GM12892 (cell line): ENCODE results near the gene LGSN. TPM values are rescaled to one million over a fixed set of nuclear protein-coding genes. Genes with fewer than 3 reads are reported as not detected.
A peak's percentile ranks its signal among the peaks of the same experiment; 100 is the strongest.
"Not testable (repeated sequence)": the region's sequence is repeated elsewhere in the genome, so short reads cannot be mapped to it uniquely, and the experiment has no call there.

Source experiments
- DNase-seq: peaks from one replicate; pipeline ENCODE4 v3.0.0; 2011; ENCODE audit not compliant: insufficient read length
- FAIRE-seq: peaks from 2 replicates; lab custom pipeline; 2011; peaks lifted over from hg19 to GRCh38; lab: Jason Lieb, UNC
- POLR2A ChIP-seq: IDR thresholded peaks from 2 replicates; pipeline ENCODE4 v1.6.1; 2011; ENCODE audit warnings: low read depth, low read length, control low read depth
- POLR2AphosphoS5 ChIP-seq: IDR thresholded peaks from 2 replicates; pipeline ENCODE4 v1.6.1; 2011; ENCODE audit warnings: low read depth, low read length, control low read depth
- TAF1 ChIP-seq: IDR thresholded peaks from 2 replicates; pipeline ENCODE4 v1.6.1; 2011; ENCODE audit warnings: low read depth, mild to moderate bottlenecking, control low read depth, low read length, borderline replicate concordance
- polyA plus RNA-seq: library from polyadenylated mRNA; unstranded; fragments of >200 nt; gene quantifications from one replicate; pipeline ENCODE4 v1.2.1, GENCODE V29; 2012; ENCODE audit warnings: missing spikeins, inconsistent platforms; ENCODE audit not compliant: missing spikeins

Gene LGSN, protein sequence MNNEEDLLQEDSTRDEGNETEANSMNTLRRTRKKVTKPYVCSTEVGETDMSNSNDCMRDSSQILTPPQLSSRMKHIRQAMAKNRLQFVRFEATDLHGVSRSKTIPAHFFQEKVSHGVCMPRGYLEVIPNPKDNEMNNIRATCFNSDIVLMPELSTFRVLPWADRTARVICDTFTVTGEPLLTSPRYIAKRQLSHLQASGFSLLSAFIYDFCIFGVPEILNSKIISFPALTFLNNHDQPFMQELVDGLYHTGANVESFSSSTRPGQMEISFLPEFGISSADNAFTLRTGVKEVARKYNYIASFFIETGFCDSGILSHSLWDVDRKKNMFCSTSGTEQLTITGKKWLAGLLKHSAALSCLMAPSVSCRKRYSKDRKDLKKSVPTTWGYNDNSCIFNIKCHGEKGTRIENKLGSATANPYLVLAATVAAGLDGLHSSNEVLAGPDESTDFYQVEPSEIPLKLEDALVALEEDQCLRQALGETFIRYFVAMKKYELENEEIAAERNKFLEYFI
- polyA plus RNA-seq, result not detected

DNA sequence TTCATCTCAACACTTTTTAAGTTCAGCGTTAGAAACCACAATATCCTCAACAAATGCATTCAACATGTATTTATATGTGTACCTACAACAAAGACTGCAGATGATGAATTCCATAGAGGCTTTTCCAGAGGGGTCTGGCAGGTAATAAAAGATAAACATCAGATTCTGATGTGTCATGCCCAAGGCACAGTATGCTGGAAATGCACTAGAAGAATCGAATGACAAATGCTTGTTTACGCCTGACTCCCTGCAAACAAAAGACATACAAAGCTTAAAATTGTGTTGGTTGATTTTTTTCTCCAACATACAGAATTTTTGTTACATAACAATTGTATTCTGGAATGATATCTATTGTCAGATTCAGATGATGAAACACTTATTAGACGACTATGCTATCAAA, at the start of gene LGSN:
TSS of gene LGSN (minus strand) at position 45 of the 400 bp plus-strand sequence. CDS start at position 5, 40 bp downstream.
- TF ChIP-seq POLR2AphosphoS5 (no peak), POLR2A (no peak)
- no peak for FAIRE-seq
- no peak for DNase-seq

DNA sequence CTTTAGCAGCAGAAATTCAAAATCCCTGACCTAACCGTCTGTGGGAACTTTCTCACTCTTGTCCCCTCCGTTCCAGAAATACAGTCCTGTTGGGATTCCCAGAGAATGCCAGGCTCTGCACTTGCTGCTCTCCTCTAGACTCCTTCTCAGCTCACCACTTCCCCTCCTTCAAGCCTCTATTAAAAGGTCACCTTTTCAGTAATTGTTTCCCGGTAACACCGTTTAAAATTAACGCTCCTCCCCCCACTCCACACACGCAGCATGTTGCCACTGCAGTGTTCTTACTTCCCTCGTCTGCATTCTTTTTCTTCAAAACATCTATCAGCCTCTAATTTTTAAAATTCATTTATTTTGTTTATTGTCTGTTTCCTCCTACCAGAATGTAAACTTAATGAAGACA, 48.6 kb upstream of the LGSN start:
- no peak for FAIRE-seq
- no peak for DNase-seq
- TF ChIP-seq POLR2A (no peak), POLR2AphosphoS5 (no peak), TAF1 (no peak)

DNA sequence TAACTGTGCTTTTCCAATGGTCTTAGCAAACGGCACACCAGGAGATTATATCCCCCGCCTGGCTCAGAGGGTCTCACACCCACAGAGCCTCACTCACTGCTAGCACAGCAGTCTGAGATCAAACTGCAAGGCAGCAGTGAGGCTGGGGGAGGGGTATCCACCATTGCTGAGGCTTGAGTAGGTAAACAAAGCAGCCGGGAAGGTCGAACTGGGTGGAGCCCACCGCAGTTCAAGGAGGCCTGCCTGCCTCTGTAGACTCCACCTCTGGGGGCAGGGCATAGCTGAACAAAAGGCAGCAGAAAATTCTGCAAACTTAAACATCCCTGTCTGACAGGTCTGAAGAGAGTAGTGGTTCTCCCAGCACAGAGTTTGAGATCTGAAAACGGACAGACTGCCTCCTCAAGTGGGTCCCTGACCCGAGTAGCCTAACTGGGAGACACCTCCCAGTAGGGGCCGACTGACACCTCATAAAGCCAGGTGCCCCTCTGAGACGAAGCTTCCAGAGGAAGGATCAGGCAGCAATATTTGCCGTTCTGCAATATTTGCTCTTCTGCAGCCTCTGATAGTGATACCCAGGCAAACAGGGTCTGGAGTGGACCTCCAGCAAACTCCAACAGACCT, 42.8 kb upstream of the LGSN start:
- not testable (repeated sequence) for FAIRE-seq, DNase-seq

DNA sequence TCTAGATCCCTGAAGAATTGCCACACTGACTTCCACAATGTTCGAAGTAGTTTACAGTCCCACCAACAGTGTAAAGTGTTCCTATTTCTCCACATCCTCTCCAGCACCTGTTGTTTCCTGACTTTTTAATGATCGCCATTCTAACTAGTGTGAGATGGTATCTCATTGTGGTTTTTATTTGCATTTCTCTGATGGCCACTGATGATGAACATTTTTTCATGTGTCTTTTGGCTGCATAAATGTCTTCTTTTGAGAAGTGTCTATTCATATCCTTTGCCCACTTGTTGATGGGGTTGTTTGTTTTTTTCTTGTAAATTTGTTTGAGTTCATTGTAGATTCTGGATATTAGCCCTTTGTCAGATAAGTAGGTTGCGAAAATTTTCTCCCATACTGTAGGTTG, 37.6 kb upstream of the LGSN start:
- not testable (repeated sequence) for DNase-seq

DNA sequence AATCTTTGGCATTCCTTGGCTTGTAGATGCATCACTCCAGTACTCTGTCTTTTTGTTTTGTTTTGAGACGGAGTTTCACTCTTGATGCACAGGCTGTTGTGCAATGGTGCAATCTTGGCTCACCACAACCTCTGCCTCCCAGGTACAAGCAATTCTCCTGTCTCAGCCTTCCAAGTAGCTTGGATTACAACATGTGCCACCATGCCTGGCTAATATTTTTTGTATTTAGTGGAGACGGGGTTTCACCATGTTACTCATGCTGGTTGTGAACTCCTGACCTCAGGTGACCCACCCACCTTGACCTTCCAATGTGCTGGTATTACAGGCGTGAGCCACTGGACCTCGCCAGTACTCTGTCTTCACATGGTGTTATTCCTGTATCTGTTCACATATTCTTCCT, 35.8 kb upstream of the LGSN start:
- TF ChIP-seq POLR2A (no peak), TAF1 (no peak), POLR2AphosphoS5 (no peak)
- DNase-seq (no peak), FAIRE-seq (no peak)

More for the DNA sequence above, 37.6 kb upstream of the LGSN start:
- FAIRE-seq, result not testable (repeated sequence)

DNA sequence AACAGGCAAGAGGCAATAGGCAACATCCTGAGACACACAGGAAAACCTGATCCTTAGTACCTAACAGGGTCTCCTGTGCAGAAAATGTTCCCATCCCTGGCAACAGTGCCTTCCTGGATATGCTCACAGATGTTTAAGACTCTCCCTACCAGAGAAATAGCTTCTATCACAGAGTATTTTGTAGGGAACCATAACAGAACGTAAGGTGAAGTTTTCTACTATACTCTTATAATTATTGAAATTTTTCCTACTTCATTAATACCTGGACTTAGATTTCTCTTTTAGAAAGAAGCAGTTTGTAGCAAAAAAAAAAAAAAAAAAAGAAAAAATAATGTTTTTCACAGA, 33.5 kb upstream of the LGSN start:
- FAIRE-seq (no peak), DNase-seq (no peak)
- no peak for TF ChIP-seq POLR2AphosphoS5
- TF ChIP-seq POLR2A, result no peak
- TF ChIP-seq TAF1, result no peak

DNA sequence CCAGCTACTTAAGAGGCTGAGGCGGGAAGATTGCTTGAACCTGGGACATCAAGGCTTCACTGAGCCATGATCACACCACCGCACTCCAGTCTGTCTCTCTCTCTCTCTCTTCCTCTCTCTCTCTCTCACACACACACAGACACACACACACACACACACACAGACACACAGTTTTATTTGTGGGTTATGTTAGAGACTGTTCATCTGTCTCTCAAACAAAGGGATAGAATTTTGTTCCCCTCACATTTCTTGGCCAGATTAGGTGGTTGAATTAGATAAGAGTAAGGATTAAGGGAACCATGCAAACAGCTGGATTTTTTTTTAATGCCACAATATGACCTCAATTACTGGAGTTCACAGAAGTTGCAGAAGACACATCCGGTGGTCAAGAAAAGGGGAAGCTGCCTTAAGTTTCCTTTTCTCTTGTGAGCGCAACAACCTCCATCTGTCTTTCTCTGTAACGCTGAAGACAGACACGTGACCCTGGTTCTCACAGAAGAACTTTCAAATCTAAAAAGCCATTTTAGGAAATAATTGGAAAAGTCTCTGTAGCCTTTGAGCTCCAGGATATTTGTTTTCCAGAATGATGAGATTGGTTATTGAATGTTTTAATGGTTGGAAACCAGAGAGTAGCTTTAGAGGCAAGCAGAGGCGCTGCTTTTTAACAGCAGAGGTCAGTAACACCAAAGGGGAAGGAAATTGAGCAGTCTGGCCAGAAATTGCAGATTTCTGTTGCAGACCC, 32.9 kb upstream of the LGSN start:
- FAIRE-seq (peak; percentile 98), DNase-seq (peak; percentile 22)
- TF ChIP-seq POLR2A (no peak), TAF1 (no peak), POLR2AphosphoS5 (no peak)

DNA sequence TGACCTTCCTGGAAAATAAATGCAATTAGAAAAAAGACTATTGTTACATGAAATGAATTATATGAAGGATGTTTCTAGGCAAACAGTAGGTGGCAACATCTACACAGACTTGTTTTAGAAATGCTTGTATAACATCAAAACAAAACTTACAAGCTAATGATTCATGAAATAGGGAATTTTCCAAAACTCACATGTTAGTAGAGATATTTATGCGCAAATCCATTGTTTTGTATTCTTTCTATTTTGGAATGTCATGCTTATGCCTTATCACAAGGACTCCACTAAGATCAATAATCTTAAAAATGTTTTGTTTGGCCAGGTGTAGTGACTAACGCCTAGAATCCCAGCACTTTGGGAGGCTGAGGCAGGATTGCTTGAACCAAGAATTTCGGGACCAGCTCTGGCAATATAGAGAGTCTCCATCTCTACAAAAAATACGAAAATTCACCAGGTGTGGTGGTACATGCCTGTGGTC, 32.3 kb upstream of the LGSN start:
- DNase-seq (no peak), FAIRE-seq (peak; percentile 73)
- TF ChIP-seq POLR2A, result no peak
- no peak for TF ChIP-seq TAF1
- TF ChIP-seq POLR2AphosphoS5, result no peak

DNA sequence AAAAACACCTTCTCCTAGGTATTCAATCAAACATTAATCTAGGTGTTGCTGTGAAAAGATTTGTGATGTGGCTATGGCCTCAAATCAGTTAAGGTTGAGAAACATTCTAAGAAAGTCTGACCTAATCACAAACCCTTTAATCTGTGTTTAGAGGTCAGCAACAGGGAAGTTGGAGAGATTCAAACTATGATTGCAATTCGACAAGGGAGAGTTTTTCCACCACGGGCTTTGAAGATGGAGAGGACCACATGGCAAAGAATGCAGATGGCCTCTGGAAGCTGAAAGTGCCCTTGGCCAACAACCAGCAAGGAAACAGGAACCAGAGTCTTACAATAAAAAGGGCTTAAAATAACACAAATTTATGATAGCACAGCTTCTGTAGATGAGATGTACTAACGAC, 29.6 kb upstream of the LGSN start:
- TF ChIP-seq TAF1 (no peak), POLR2AphosphoS5 (no peak), POLR2A (no peak)
- FAIRE-seq (peak; percentile 48), DNase-seq (no peak)

DNA sequence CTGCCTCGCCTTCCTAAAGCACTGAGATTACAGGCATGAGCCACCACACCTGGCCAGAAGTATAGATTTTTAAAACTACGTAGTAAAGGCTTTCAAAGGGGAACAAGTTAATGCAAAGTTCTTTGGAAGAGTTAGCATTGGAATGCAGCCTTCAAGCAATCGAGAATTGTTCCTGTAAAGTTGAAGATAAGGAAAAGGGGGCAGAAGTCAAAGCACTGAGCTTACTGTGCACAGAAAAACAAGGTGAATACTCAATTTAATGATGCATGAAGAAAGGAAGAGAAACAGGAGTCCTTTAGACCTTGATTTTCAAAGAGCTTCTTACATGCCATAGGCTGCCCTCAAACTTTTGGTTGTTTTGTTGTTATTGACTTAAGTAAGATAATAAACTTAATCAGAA, 29.1 kb upstream of the LGSN start:
- TF ChIP-seq TAF1, result no peak
- TF ChIP-seq POLR2A, result no peak
- no peak for TF ChIP-seq POLR2AphosphoS5
- no peak for FAIRE-seq
- DNase-seq, result no peak

DNA sequence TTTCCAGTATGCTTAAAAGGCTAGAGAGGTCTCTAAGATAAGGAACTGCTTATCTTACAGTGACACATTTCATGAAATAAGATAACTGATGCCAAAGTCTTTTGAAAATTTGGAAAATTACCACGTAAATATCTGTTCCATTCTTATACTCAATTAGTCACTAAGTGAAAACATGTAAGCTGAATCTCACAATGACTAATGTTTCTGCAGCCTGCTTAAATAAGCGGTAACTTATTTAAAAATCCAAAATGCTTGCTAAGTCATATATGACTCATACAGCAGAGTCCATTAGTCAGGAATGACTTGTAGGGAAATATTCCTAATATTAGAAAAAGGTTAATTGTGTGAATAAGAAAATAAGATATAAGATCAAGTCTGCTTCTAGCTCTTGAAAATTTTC, 27.8 kb upstream of the LGSN start:
- FAIRE-seq (no peak), DNase-seq (no peak)
- no peak for TF ChIP-seq TAF1
- TF ChIP-seq POLR2A, result no peak
- no peak for TF ChIP-seq POLR2AphosphoS5

DNA sequence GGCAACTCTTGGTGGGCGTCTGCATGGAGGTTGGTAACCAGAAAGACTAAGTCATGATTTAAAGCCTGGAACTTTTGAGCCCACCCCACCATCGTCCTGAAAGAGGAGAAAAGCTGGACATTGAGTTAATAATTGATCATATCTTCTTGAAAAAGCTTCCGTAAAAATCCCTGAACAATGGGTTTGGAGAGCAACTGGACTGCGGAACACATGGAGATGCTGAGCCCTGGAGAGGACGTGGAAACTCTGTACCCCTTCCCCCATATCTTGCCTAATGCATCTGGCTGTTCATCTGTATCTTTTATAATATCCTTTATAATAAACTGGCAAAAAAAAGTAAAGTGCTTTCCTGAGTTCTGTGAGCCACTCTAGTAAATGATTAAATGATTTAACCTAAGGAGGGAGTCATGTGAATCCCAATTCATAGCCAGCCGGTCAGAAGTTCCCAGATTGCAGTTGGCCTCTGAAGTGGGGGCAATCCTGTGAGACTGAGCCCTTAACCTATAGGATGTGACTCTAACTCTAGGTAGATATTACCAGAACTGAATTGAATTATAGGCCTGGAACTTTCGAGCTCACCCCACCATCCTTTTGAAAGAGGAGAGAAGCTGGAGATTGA, 26.5 kb upstream of the LGSN start:
- DNase-seq (no peak), FAIRE-seq (no peak)
- no peak for TF ChIP-seq POLR2A
- TF ChIP-seq TAF1, result no peak
- no peak for TF ChIP-seq POLR2AphosphoS5
